HG02678 (cell line): ENCODE data around the gene SAPCD2.
A peak's percentile ranks its signal among the peaks of the same experiment; 100 is the strongest.

Source experiments
- ATAC-seq: cut with Tn5 transposase; IDR thresholded peaks from one replicate; pipeline ENCODE4 v1.9.1; 2021; ENCODE audit warnings: mild to moderate bottlenecking, moderate library complexity; ENCODE audit not compliant: unreplicated experiment

SAPCD2 gene

DNA sequence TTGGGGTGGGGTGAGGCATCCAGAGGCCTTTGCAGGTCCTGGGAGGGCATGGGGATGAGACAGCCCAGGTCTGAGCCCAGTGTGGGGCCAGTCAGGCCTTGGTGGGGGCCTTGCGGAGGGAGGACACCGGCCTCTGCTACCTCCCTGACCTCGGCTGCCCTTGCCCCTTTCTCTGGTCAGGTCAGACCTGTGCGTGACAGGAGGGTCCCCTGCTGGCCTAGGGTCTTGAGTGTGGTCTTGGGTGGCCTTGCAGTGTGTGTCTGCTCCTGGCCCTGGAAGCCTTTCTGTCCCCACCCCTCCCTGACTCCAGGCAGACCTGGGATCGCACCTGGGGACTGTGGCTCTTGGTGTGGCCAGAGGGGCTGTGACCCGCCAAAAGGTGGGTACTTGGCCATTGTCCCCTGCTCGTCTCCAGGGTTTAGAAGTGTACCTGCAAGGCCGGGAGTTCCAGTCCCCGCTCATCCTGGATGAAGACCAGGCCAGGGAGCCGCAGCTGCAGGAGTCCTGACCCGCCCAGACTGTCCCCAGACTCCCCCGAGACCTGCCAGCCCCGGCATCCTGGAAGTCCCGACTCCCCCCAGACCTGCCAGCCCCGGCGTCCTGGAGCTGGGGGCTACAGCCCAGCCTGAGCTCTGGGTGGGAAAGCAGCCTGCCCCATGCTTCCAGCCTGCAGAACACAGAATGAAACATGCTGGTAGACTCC is 12.0 kb upstream of the SAPCD2 start:
- ATAC-seq: no peak

DNA sequence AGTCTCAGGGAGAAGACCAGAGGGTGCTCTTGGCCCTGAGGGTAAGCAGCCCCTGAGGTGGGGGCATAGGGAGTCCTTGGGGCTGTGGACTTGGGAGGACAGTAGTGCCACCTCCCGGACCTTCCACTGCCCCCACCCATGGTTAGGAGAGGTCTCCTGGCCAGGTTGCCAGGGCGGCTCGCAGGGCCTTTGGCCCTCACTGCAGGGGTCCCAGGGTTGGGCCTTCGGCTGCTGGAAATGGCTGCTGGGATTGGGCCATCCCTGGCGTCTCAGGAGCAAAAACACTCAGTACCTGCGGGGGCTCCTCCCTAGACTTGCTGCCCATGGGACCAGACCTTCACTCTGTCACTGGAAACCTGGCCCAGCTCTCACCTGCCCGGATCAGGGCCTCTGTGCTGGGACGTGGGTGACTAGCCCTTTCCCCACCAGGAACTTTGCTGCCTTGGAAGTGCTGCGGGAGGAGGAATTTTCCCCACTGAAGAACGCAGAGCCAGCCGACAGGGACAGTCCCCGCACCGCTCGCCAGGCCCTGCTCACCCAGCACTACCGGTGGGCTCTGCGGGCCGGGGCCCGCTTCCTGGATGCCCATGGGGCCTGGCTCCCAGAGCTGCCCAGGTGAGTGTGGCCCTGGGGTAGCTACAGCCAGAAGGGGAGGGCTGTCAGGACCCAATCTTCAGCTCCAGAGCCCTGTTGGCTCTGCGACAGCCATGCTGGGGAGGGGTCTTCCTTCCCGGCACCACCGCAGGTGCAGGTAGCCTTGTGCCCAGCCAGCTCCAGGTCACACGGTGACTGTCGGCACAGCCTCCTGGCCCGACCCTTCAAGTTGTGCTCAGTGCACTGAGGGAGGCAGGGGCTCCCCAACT is 10.1 kb upstream of the SAPCD2 start:
- no peak for ATAC-seq

DNA sequence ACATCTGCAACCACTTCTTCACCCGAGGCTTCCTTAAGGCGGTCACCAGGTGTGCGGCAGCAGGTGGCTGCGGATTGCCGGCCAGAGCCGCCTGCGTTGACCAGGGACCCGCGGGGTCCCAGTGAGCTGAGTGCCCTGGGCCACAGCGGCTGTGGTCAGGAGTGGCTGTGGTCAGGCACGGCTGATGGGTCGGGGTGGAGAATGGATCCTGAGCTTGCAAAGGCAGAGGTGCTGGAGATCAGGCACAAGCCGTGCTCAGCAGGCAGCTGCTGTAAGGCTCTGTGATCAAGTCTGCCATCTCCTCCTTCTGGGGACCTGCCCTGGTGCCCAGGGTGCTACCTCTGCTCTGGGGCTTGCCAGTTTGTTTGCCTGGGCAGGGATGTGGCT is 9.0 kb upstream of the SAPCD2 start:
- no peak for ATAC-seq

DNA sequence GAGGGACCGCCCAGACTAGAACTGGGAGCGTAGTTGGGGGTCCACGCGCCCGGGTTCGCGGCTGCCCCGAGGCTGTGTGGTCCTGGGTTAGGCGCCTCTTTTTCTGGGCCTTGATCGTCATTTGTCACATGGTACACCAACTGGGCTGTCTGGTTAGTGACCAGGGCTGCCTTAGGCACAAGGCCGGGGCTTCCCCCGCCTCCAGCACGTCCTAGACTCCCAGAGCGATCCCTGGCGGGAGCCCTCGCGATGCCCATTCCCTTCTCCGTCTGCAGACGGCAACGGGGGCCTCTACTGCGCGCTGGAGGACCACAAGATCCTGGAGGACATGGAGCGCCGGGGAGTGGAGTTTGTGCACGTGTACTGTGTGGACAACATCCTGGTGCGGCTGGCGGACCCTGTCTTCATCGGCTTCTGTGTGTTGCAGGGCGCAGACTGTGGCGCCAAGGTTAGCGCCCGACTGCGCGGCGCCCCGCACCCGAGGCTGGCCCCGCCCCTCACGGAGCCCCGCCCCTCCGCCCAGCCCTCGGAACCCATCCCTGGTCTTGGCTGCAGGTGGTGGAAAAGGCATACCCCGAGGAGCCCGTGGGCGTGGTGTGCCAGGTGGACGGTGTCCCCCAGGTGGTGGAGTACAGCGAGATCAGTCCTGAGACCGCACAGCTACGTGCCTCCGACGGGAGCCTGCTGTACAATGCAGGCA is 8.5 kb upstream of the SAPCD2 start:
- no peak for ATAC-seq

DNA sequence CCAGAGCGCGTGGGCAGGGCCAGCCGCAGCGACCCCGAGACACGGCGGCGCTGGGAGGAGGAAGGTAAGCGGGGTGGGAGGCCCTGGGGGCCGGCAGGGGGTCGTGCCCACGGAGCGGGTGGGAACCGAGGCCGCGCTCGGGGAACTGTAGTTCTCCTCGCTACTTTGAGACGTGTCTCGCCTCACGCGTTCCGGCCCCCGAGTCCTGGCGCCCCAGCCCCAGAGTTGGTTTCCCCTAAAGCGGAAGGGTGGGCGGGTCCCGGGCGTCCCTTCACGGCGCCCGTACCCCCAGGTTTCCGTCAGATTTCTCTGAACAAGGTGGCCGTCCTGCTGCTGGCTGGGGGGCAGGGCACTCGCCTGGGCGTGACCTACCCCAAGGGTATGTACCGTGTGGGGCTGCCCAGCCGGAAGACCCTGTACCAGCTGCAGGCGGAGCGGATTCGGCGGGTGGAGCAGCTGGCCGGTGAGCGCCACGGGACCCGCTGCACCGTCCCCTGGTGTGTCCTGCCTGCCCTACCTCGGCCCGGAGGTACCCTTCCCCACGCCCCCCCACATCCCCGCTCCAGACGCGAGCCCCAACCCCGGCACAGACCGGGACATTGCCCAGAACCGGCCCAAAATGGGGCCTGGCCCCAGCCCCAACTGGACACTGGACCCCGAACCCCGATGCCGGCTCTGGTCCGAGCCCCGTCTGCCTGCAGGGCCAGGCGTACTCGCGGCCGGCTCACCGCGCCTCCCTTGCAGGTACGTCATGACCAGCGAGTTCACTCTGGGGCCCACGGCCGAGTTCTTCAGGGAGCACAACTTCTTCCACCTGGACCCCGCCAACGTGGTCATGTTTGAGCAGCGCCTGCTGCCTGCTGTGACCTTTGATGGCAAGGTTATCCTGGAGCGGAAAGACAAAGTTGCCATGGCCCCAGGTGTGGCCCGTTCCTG is 7.7 kb upstream of the SAPCD2 start:
- ATAC-seq: peak; percentile 30

DNA sequence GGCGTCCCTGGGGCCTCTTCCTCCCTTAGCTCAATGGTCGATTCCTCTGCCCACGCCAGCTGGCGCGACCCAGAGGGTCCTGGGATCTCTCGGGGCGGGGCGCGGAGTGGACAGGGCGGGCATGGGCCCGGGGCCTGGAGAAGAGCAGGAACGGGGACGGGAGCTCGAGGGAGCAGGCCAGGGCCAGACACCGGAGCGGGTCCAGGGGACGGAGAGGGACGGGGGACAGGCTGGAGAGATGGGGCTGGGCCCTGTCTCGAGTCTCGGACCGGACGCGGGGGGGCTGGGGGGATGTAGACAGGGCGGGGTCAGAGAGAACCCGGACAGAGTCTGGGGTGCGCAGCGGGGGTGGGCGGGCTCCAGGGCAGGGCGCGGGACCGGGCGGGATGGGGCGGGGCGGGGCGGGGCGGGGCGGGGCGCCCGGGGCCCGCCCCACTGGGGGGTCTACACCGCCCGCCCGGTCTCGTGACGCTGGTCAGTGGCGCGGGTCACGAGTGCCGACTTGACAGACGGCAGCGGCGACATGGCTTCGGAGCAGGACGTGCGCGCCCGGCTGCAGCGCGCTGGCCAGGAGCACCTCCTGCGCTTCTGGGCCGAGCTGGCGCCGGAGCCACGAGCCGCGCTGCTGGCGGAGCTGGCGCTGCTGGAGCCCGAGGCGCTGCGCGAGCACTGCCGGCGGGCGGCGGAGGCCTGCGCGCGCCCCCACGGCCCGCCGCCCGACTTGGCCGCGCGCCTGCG is 6.8 kb upstream of the SAPCD2 start, which contains the start of gene UAP1L1:
UAP1L1 (plus strand) TSS at position 508 of the 738 bp plus-strand sequence; CDS start at position 524, 16 bp downstream.
- peak; percentile 69 for ATAC-seq

DNA sequence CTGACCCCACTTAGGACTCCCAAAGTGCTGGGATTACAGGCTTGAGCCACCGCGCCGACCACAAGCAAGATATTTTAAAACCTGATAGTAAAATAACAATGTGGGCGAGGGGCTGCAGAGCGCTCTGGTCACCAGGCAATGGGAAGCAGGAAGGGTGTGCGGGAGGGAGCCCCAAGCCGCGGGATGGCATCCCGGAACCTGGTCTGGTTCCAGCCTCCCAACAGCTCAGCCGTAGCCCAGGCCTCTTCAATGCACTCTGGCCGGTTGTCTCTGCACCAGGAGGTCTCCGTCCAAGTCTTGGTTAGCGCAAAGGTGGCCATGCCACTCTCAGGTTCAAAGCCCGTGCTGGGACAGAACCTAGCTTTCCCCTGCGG is 6.3 kb upstream of the SAPCD2 start:
- ATAC-seq: peak; percentile 12

DNA sequence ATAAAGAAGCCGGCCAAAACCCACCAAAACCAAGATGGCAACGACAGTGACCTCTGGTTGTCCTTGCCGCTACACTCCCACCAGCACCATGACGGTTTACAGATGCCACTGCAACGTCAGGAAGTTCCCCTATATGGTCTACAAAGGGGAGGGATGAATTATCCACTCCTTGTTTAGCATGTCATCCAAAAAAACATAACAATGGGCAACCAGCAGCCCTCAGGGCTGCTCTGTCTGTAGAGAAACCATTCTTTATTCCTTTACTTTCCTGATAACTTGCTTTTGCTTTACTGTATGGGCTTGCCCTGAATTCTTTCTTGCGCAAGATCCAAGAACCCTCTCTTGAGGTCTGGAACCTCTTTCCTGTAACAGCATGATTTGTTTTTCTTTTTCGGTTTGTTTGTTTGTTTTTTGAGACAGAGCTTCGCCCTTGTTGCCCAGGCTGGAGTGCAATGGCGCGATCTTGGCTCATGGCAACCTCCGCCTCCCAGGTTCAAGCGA is 5.0 kb upstream of the SAPCD2 start:
- ATAC-seq: no peak

DNA sequence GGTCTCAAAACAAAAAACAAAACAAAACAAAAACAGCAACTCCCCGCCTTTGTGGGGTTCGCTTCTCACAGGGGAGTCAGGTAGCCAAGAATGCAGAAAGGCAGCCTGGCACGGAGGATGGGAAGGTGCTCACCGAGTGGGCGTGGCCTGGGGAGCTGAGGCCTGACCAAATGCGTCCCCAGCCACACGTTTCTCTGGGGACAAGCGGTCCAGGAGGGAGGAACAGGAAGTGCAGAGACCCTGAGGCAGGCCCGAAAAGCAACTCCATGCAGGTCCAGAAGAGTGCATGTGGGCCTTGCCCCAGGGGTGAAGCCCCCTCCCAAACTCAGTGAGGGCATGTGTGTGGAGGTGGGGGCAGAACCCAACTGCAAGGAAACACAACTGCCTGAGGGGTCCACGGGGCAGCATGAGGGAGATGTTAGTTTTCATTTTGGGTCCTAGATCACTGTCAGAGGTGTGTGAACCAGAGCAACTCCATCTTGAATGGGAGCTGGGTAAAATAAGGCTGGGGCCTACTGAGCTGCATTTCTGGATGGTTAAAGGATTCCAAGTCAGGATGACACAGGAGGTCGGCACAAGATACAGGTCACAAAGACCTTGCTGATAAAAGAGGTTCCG is 4.4 kb upstream of the SAPCD2 start:
- ATAC-seq: no peak

DNA sequence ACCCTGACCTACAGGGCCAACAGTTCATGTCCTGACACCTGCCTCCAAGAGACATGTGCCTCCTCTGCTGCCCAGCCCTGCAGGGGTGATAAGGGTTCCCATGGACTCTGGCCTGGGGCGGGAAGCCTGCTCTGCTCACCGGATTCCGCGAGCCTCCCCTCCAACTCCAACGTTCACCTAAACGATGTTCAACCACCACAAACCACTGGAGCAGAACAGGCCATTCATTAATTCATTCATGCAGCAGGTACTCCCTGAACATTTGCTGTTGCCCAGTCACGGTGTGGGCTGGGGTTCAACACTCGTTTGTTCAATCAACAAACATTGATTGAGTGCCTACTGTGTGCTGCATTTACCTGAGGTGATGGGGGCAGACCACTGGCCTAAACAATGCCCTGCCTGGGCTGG is 3.6 kb upstream of the SAPCD2 start:
- no peak for ATAC-seq

DNA sequence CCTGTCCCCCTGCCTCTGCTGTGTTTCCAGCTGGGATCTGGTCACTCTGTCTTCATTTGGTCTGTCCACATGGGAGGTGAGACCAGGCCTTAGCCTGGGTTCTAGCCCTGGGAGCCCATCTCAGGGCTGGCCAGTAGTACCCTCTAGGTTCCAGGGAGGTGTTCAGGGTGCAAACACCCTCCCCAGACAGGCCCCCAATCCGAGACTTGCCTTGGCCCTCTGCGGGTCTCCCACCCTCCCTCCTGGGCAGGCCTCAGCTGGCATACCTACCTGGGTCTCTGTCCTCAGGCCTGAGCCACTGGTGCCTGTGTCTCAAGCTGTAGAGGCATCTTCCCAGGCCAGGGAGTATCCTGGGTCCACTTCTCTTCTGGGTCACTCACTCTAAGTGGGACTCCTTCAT is 925 bp upstream of the SAPCD2 start:
- no peak for ATAC-seq

DNA sequence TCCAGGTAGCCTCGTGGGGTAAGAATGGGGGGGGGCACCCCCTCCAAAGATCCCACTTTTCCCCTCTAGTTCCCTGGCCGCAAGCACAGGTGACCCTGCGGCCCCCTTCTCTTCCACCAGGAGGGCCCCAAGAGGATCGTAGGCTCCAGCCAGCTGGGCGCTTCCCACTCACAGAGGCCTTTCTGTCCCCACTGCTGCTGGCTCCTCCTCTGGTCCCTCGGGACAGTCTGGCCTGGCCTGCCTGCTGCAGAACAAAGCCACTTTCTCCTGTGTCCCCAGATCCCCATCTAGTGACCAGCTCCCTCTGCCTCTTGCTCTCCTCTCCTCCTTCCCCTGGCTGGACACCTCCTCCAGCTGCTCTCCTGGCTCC is 534 bp upstream of the SAPCD2 start:
- peak; percentile 8 for ATAC-seq

DNA sequence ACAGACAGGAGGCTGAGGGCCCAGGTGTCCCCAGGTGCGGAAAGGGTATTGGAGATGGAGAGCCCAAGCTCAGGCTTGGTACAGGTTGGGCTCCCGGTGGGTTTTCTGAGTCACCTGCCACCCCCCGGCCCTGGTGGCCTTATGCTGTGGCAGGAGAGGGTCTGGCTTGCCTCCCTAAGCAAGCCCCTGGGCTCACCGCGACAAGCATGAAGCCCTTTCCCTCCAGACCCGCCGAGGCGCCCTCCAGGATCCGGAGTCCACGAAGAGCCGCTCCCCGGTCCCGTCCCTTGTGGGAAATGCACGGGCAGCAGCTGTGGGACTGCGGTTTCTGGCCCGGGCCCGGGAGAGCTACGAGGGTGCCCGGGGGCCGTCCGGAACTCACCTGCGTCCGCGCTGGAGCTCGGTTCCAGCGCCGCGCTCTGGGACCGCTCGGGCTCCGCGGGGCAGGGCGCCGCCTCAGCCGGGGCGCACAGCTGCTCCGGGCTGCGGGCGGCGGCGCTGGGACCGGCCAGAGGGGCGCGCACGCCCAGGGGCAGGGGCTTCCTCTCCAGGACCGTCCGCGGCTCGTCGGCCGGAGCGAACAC is 757 bp downstream of the SAPCD2 start:
- ATAC-seq: peak; percentile 15

DNA sequence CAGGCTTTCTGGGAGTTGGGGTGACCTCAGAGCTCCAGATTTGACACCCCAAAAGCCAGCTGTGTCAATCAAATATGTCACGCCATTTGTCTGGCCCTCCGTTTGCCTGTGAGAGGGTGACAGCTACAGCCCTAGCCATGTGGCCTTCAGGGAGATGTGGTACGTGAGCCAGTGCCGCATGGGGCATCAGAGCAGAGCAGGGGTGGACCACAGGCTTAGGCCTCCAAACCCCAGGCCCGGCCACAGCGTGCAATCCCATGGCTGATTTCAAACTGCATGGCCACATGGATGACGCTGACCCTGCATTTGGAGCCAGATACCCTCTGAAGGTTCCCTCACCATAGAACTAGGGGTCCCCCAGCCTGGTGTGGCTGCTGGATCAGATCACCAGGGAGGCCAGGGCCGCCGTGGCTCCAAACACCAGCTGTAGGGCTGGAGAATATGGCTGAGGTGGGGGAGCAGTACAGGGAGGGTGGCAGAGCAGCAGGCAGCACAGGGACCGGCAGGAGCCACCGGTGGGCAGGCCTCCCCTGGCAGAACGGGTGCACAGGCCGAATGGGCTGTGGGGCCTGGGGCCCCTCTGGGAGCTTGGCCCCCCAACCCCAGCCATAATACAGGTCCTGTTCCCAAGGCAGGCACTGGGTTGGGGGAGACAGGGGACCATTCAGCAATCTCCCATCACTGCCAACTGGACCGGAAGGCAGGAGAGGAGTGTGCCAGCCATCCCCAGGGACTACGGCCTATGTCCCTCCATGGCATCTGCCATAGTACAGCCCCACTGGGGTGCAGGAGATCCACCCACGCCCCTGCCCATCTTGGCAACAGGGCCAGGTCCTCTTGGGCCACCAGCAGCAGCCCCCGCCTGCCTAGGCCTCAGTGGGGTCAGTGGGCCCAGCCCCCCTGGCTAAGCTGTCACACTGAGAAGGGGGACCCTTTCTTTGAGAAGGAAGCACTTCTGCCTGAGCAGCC is 1.5 kb downstream of the SAPCD2 start:
- ATAC-seq: no peak

DNA sequence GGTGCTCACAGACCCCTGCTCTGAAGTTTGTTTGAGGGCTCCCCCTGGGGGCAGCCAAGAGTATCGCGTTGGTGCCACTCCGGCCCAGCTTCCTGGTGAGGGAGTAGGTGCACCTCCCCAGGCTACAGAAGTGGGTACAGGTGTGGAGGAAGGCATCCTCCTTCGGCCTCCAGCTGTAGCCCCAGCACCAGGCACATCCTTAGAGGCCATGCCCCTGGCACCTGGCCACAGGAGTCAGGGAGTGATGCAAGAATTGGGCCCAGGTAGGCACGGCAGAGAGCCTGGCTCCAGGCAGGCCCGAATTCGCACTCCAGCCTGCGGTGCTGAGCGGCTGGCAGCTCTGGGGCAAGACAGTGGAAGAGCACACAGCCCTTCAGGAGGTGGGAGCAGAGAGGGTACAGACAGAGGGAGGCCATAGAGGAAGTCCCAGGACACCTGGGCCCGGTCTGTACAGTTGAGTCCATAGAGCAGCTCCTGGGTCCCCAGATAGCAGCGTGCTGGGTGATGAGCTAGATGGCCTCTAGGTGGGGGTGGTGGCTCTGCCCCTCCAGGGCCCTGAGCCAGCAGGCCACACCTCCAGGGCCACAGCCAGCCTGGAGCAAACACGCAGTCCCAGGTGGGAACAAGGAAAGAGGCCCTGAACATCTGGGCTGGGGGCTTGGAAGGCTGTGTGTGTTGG is 2.4 kb downstream of the SAPCD2 start:
- ATAC-seq: peak; percentile 35

DNA sequence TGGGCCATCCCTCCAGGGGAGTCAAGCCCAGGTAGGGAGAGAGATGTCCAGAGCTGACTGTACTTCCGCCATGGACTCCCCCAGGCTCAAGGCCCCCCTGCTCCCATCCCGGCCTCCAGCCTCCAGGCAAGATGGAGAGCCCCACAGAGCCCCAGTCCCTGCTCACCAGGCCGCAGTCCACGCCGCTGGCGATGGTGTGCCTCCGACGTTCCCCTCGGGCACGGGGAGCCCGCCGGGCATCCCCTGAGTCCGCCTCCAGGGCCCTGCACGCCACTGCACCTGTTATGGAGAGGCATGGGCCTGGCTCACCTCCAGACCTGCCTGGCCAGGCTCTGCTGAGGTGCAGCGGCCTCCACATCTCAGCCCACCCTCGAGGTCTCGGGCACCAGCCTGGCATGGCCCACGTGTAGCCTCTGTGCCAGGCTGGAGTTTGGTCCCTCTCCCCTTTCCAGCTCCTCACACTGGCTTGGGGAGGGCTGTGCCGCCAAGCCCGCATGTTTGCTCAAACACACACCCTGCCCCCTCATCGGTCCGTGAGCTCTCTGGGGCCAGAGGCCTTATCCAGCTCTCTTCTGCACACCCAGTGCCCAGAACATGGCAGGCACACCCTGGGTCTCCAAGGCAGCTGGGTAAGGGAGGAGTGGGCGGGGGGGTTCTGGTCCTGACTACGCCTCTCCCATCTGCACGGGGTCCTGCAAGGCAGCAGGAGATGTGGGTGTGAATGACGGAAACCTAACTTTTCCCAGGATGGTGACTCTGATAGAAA is 4.1 kb downstream of the SAPCD2 start:
- no peak for ATAC-seq
